HG02870 (cell line): Measurements from ENCODE around the gene ENTPD3.

Experiments
- ATAC-seq: cut with Tn5 transposase; IDR thresholded peaks from one replicate; pipeline ENCODE4 v1.9.1; 2021; ENCODE audit warnings: mild to moderate bottlenecking, moderate library complexity; ENCODE audit not compliant: unreplicated experiment

The ENTPD3 gene, protein sequence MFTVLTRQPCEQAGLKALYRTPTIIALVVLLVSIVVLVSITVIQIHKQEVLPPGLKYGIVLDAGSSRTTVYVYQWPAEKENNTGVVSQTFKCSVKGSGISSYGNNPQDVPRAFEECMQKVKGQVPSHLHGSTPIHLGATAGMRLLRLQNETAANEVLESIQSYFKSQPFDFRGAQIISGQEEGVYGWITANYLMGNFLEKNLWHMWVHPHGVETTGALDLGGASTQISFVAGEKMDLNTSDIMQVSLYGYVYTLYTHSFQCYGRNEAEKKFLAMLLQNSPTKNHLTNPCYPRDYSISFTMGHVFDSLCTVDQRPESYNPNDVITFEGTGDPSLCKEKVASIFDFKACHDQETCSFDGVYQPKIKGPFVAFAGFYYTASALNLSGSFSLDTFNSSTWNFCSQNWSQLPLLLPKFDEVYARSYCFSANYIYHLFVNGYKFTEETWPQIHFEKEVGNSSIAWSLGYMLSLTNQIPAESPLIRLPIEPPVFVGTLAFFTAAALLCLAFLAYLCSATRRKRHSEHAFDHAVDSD

DNA sequence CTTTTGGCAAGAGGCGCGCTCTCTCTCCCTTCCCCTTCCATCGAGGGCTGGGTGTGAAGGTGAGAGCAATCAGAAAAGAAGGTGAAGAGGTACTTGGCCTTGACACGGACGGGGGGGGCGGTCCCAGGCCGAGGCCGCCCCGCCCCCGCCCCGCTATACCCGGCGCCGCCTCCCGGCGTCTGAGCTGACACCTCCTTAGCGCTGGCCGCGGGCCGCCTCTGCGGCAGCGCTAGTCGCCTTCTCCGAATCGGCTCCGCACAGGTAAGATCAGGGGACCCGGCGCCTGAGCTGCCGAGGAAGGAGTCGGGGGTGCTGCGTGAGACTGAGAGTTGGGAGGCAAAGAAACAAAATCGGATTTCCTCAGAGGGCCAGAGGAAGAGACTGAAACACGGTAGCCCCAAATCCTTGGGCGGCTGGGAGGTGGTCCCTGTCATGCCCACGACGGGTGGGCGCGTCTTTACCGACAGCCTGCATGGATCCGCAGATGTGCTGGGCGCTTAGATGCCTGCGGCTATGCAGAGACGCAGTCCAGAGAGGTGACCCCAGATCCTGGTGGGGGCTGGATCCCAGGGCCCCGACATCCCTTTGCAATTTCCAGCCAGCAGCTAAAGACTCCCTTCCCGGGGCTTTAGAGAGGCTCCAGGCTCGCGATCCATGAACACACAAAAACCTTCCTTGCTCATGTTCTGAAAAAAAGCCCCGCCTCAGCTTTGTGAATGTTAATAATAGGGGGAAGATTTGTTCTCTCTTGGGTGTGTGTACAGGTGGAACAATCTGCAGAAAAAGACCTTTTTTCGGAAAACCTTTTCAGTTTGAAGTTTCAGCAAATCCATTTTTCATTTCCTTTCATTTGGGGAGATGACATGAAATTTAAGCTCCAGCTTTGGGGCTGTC is at the start of gene ENTPD3:
Gene ENTPD3, plus strand, starts transcription at position 184 of the 894 bp plus-strand sequence. CDS start 874 bp downstream, outside the sequence.
- no peak for ATAC-seq

GRCh38 chr3:40339871-40340270 is 47.1 kb upstream of the ENTPD3 start:
- ATAC-seq: no peak

GRCh38 chr3:40340541-40341170 is 46.3 kb upstream of the ENTPD3 start:
- no peak for ATAC-seq

DNA sequence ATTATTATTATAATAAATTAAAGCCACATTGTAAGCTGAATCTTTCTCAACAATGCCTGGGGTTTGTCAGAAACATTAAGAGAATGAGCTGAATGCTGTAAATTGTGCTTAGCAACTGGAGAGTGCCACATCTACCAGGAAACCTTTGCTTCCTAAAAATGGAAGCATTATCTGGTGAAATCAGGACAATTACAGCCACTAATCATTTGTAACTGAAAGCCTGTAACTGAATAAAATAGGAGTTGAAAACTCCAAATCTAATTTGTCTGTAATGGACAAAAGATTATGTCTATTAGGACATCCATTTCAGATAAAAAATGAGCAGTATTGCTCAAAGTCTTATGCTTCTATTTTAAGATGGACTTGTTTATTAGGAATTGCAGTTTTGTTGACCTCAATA is 45.3 kb upstream of the ENTPD3 start:
- ATAC-seq: no peak

- no peak for ATAC-seq
Observed at GRCh38 chr3:40350529-40350928, 36.5 kb upstream of the ENTPD3 start.

GRCh38 chr3:40355410-40355809 is 31.6 kb upstream of the ENTPD3 start:
- no peak for ATAC-seq

DNA sequence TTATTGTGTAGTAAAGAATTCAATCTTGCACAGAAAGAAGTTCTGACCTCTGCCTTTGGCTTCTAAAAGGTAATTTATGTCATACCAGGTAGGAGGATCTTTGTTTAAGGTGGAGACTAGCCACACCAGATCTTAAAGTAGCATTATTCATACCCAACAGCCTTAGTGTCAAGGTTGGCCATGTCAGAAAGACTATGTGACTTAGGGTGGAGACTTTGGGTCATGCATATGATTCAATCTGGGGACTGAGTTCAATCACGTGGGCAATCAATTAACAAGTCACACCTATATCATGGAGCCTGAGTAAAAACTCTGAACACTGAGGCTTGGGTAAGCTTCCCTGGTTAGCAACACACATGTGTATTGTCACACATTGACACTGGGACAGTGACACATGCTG is 28.5 kb upstream of the ENTPD3 start:
- ATAC-seq: no peak

DNA sequence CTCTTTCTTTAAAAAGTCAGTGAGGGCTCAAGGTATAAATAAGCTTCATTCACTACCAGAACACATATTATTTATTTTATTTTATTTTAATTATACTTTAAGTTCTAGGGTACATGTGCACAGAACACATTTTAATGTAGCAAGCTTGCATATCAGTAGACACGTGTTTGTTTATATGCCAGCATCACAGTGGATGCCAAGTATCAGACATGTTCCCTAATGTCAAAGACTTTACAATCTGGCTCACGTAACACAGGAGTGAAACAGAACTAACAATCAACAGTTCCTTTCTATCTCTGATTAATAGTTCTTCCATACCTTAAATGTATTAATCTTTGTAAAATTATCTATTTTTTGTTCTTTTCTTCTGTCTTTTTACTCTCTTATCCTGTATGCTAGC is 23.3 kb upstream of the ENTPD3 start:
- ATAC-seq: no peak

DNA sequence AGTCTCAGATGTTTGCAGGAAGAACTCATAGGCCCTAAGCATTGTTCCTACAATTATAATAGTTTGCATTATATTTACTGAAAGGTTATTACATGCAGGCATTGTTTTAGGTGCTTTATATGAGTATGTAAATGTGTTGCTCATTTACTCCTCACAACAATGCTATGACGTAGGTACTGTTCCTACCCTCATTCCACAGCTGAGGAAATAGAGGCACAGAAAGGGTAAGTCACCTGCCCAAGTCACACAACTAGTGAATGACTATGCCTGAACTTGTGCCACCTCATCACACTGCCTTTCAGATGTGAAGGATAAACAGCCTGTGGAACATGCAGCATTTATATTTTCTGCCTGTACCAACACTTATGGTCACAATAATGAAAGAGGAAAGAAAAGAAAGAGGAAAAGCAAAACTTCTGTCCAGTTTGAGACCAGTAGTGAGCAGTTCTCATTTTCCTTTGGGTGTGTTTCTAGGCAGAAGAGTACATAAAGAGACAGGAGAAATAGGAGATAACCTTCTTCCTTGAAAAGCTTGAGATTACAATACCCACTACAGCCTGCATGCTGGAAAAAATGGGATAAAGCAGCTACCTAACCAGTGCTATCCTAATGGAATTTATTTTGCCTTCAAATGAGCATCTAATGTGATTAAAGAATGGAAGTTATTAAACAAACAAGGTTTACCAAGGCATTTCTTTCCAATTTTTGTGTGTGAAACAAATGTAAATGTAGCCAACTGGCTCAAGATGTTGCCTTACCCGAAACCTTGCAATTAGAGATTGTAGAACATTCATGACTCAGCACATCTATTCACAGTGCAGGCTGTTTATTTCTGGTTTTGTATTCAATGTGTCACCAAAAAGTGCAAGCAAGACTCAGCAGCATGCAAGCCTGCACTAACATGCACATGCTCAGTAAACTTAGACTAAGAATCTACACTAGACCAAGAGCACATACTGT is 20.5 kb upstream of the ENTPD3 start:
- ATAC-seq: no peak

GRCh38 chr3:40369716-40370115 is 17.3 kb upstream of the ENTPD3 start:
- ATAC-seq: no peak

DNA sequence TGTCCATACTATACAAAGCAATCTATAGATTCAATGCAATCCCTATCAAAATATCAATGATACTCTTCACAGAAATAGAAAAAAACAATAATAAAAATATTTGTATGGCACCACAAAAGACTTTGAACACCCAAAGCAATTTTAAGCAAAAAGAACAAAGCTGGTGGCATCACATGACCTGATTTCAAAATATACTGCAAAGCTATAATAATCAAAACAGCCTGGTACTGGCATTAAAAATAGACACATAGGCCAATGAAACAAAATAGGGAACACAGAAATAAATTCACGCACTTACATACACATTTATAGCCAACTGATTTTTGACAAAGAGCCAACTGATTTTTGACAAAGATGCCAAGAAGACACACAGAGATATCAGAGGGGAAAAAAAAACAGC is 9.2 kb upstream of the ENTPD3 start:
- no peak for ATAC-seq

DNA sequence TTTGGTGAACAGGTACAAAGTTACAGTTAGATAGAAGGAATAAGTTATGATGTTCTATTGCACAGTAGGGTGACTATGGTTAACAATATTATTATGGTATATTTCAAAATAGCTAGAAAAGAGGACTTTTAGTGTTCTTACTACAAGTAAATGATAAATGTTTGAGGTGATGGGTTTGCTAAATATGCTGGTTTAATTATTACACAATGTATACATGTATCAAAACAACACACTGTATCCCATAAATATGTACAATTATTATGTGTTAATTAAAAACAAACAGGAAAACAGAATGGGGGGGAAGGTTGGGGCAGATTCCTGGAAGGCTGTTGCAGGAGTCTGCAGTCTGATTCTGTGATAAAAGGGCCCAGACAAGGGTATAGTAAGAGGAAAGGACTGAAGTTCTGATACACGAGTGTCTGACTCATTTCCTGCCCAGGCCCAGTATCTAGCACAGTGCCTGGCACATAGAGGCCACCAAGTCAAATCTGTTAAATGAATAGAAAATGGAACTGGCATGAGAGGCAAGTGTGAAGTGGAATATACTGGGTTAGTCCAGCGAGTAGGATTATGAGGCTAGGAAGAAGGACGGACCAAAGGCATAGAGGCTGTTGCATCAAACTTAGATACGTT is 7.2 kb upstream of the ENTPD3 start:
- ATAC-seq: no peak

DNA sequence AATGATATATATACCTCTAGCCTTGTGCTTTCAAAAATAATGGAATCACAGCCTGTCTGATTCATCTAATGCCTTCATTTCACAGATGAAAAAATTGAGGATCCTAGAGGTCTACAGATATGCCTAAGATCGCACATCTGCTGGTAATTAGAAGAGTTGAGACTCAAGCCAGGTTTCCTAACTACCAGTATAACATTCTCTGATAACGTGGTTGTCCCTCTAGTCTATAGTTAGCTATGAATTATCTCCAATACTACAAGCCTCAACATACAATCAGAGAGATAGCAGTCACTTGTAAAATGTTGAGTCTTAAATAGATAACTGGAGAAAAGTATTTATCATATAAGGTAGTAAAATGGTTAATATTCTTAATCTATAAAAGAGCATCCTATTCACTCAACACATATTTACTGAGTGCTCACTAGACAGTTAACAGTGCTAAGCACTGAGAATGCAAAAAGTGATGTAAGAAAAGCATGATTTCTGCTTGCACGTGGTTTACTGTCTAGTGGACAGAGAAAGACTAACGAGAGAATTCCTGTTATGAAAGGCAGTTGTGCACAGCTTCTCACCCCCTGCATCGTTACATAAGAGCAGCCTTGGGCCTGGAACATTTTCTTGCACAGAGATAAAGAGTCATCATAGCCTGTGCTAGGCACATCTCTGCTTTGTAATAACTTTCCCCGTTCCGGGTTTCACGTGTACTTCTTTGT is 4.9 kb upstream of the ENTPD3 start:
- ATAC-seq: no peak

DNA sequence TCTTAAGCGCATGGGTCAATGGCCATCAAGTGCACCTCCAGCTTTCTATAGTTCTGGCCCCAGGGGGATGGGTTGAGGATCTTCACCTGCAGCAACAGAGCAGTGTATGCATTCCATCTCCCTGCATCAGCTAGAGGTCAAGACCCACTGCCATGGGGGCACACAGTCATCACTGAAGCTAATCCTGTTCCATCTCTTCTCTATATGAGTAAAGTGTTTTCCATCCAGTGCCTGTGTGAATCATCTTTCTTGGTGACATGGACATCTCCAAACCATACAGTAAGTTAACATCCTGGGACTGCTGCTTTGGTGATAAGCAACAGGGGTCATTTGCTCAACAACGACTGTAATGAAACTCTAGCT is 4.4 kb upstream of the ENTPD3 start:
- no peak for ATAC-seq

DNA sequence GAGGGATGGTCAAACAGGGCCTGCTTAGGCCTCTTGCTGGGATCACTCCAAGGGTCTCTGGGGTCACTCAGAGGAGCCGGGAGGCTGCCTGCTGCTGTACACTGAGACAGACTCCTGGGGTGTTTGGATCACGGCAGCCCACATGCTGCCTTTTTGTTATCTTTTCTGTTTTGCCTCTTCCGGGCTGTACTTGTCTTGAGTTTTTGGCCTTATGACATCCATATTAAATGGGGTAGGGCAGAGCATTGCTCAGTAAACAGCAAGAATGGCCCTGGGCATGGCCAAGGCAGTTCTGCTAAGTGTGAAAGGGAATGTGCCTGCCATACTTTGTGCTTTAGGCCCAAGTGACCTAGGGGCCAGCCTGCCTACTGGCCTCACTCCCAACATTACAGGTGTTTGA is 771 bp upstream of the ENTPD3 start:
- ATAC-seq: no peak

DNA sequence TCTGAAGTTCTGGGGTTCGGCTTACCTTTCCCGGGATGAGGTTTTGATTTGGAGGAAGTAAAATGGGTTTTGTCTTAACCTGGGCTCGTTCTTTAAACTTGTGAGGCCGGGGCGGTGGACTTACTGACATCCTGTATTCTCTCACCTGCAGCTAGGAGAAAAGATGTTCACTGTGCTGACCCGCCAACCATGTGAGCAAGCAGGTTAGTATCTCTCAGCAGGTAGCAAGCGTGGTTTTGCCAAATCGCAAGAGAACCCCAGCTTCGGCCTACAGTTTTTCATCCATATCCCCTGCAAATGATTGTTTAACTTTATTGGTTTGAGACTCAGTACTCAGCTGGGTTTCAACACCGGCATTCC is 891 bp downstream of the ENTPD3 start:
- ATAC-seq: no peak

DNA sequence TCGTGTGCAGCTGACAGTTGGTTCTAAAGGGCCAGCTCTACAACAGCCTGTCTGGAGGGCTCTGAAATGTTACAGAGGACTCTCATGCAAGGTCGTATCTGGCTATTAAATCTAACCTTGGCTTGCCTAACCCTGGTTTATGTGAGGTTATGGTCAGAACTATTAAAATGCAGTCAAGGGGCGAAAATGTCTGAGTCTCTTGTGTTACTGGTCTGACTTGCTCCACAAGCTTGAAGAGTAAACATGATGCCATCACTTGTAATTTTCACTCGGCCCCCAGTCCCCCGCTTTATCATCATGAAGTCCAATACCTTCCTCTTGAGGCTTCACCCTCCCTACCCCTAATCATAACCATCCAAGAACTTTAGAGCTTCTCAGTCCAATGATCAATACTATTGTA is 9.4 kb downstream of the ENTPD3 start:
- no peak for ATAC-seq

DNA sequence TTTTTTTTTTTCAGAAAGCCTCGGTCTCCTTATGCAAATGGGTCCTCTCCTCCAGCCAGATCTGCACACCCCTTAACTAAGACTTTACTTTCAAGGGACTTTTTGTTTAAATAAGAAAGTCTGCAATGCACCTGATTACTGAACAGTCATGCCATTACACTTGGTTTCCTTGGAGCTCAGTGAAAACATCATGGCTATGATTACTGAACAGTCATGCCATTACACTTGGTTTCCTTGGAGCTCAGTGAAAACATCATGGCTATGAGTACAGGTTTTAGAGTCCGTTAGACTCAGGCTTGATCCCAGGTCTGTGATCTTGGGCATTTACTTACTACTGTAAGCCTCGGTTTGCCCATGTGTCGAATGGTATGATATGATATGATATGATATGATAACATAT is 10.1 kb downstream of the ENTPD3 start:
- no peak for ATAC-seq

GRCh38 chr3:40397912-40398311 is 10.9 kb downstream of the ENTPD3 start:
- ATAC-seq: no peak
